ENCODE measurements around the gene SYNPR.

Gene SYNPR

GRCh38 chr3:63441262-63441661, 163.2 kb downstream of the SYNPR start:
- no peak overlapping the region for H3K27ac ChIP-seq
- ChIA-PET POLR2A (ENCODE audit: low non-redundant PET) (no interaction called here), CTCF (no interaction called here)
- DNase-seq (ENCODE audit: low spot score) = no peak
- TF ChIP-seq CTCF (conservative IDR thresholded peaks at IDR 0.05; ENCODE audit: low read depth) = no peak

- CTCF ChIA-PET = no interaction called here
- H3K27ac ChIP-seq = no peak overlapping the region
- POLR2A ChIA-PET (ENCODE audit: low non-redundant PET) = no interaction called here
- DNase-seq (ENCODE audit: low spot score) = no peak
- no peak for TF ChIP-seq CTCF (conservative IDR thresholded peaks at IDR 0.05; ENCODE audit: low read depth)
Measured at GRCh38 chr3:63442918-63443317, 164.8 kb downstream of the SYNPR start.

GRCh38 chr3:63450023-63450422, 171.9 kb downstream of the SYNPR start:
- TF ChIP-seq CTCF (conservative IDR thresholded peaks at IDR 0.05; ENCODE audit: low read depth) = no peak
- POLR2A ChIA-PET (ENCODE audit: low non-redundant PET) = no interaction called here
- CTCF ChIA-PET = no interaction called here
- H3K27ac ChIP-seq = no peak overlapping the region
- DNase-seq (ENCODE audit: low spot score) = no peak

- no peak for TF ChIP-seq CTCF (conservative IDR thresholded peaks at IDR 0.05; ENCODE audit: low read depth)
- POLR2A ChIA-PET (ENCODE audit: low non-redundant PET) = no interaction called here
- CTCF ChIA-PET = no interaction called here
- H3K27ac ChIP-seq = no peak overlapping the region
- no peak for DNase-seq (ENCODE audit: low spot score)
Measured at GRCh38 chr3:63450634-63451363, 172.7 kb downstream of the SYNPR start.

GRCh38 chr3:63456901-63457300, 178.8 kb downstream of the SYNPR start:
- no peak for DNase-seq (ENCODE audit: low spot score)
- POLR2A ChIA-PET (ENCODE audit: low non-redundant PET) = no interaction called here
- CTCF ChIA-PET = no interaction called here

GRCh38 chr3:63458405-63458804, 180.3 kb downstream of the SYNPR start:
- no peak for TF ChIP-seq CTCF (conservative IDR thresholded peaks at IDR 0.05; ENCODE audit: low read depth)
- no peak overlapping the region for H3K27ac ChIP-seq
- ChIA-PET CTCF (no interaction called here), POLR2A (ENCODE audit: low non-redundant PET) (no interaction called here)
- DNase-seq (ENCODE audit: low spot score) = no peak

More at GRCh38 chr3:63456901-63457300, 178.8 kb downstream of the SYNPR start:
- no peak overlapping the region for H3K27ac ChIP-seq
- TF ChIP-seq CTCF (conservative IDR thresholded peaks at IDR 0.05; ENCODE audit: low read depth) = no peak

All from RWPE1 (cell line).